SK-N-SH (cell line): ENCODE measurements around the gene GALNS. TPM values are rescaled to one million over a fixed set of nuclear protein-coding genes. Genes with fewer than 3 reads are reported as not detected.

ENCODE experiments used
- CTCF ChIA-PET: fragments of 300-600, 350-600 bp; formaldehyde crosslinking; extraction: SDS; loops from one replicate; lab custom pipeline; 2021; lab: Yijun Ruan, JAX
- POLR2A ChIA-PET: fragments of 350-600 bp; sonication (Branson Sonifier 250); formaldehyde crosslinking; extraction: SDS; loops from one replicate; lab custom pipeline; 2020; ENCODE audit warnings: antibody characterized with exemption, inconsistent platforms; lab: Yijun Ruan, JAX
- DNase-seq: peaks from one replicate; pipeline ENCODE4 v3.0.0; 2012
- H2AFZ ChIP-seq: fragments of 200-600 bp; sonication (generic); 2 replicates; pipeline ENCODE4 v1.8.1; 2016; ENCODE audit warnings: antibody characterized with exemption, mild to moderate bottlenecking, low read depth
- H3F3A ChIP-seq: fragments of 200-600 bp; sonication (generic); replicated peaks from 2 replicates; pipeline ENCODE3; 2016; ENCODE audit warnings: antibody characterized with exemption, mild to moderate bottlenecking; ENCODE audit not compliant: insufficient read depth
- H3K27ac ChIP-seq, 2 experiments: fragments of 200-500 bp in 1 of 2; fragments of 200-600 bp in 1 of 2; sonication (Bioruptor generic) in 1 of 2; sonication (generic), shearing (Covaris generic) in 1 of 2; 2 replicates each; pipeline versions ENCODE4 v1.5.1 to v1.6.1; 2014 to 2016; ENCODE audit warnings: low read depth in 2 of 2, inconsistent platforms in 1 of 2, low read length in 1 of 2, mild to moderate bottlenecking in 1 of 2, mixed read lengths in 1 of 2
- H3K27me3 ChIP-seq: fragments of 200-600 bp; sonication (generic), shearing (Covaris generic); 2 replicates; pipeline ENCODE4 v1.6.1; 2016; ENCODE audit warnings: mixed run types; ENCODE audit not compliant: insufficient read depth
- H3K36me3 ChIP-seq, 2 experiments: fragments of 200-500 bp in 1 of 2; fragments of 200-600 bp in 1 of 2; sonication (Bioruptor generic) in 1 of 2; sonication (generic) in 1 of 2; replicated peaks in 1 of 2; 2 replicates each; pipeline versions ENCODE3 to v1.5.1; 2014 to 2016; ENCODE audit warnings: low read length in 1 of 2, mild to moderate bottlenecking in 1 of 2; ENCODE audit not compliant: insufficient read depth in 2 of 2, control insufficient read depth in 1 of 2
- H3K4me1 ChIP-seq, 2 experiments: fragments of 200-500 bp in 1 of 2; fragments of 200-600 bp in 1 of 2; sonication (Bioruptor generic) in 1 of 2; sonication (generic), shearing (Covaris generic) in 1 of 2; 2 replicates each; pipeline versions ENCODE4 v1.5.1 to v1.6.1; 2014 to 2016; ENCODE audit warnings: low read depth in 1 of 2, low read length in 1 of 2, mixed run types in 1 of 2; ENCODE audit not compliant: insufficient read depth in 2 of 2, control insufficient read depth in 1 of 2
- H3K4me2 ChIP-seq: fragments of 200-600 bp; sonication (generic), shearing (Covaris generic); 2 replicates; pipeline ENCODE4 v1.6.1; 2017; ENCODE audit warnings: mixed run types
- H3K4me3 ChIP-seq, 2 experiments: fragments of 200-500 bp in 1 of 2; fragments of 200-600 bp in 1 of 2; sonication (Bioruptor generic) in 1 of 2; sonication (generic), shearing (Covaris generic) in 1 of 2; 2 replicates each; pipeline versions ENCODE4 v1.5.1 to v1.8.1; 2014 to 2016; ENCODE audit warnings: low read depth in 2 of 2, inconsistent platforms in 1 of 2, low read length in 1 of 2, mild to moderate bottlenecking in 1 of 2, mixed read lengths in 1 of 2, moderate library complexity in 1 of 2
- H3K79me2 ChIP-seq: fragments of 200-600 bp; sonication (generic); 2 replicates; pipeline ENCODE4 v1.8.1; 2017; ENCODE audit warnings: mild to moderate bottlenecking; ENCODE audit not compliant: insufficient read depth
- H3K9ac ChIP-seq: fragments of 200-600 bp; sonication (generic); 2 replicates; pipeline ENCODE4 v1.6.1; 2017; ENCODE audit warnings: mixed run types
- H3K9me2 ChIP-seq: fragments of 200-600 bp; sonication (generic); 2 replicates; pipeline ENCODE4 v1.6.1; 2017; ENCODE audit warnings: mixed run types
- H3K9me3 ChIP-seq: fragments of 200-600 bp; sonication (generic); 2 replicates; pipeline ENCODE4 v1.6.1; 2017; ENCODE audit warnings: mixed run types, mild to moderate bottlenecking, moderate library complexity
- H4K20me1 ChIP-seq: fragments of 200-600 bp; sonication (generic); 2 replicates; pipeline ENCODE4 v1.6.1; 2017; ENCODE audit warnings: mild to moderate bottlenecking, mixed run types; ENCODE audit not compliant: insufficient read depth
- CHD2 ChIP-seq: fragments of 150-350 bp; IDR thresholded peaks from 2 replicates; pipeline ENCODE4 v1.6.1; 2018; ENCODE audit warnings: low read length; ENCODE audit not compliant: partially characterized antibody
- EZH2phosphoT487 ChIP-seq: fragments of 200-600 bp; sonication (generic); IDR thresholded peaks from 2 replicates; pipeline ENCODE4 v1.6.1; 2017; ENCODE audit warnings: low read depth, mixed run types, mild to moderate bottlenecking, antibody characterized with exemption, moderate library complexity, borderline replicate concordance
- FOSL2 ChIP-seq: IDR thresholded peaks from 2 replicates; pipeline ENCODE4 v1.4.0; 2012; ENCODE audit warnings: low read depth, mild to moderate bottlenecking, moderate library complexity, borderline replicate concordance
- FOXM1 ChIP-seq: IDR thresholded peaks from 2 replicates; pipeline ENCODE4 v1.4.0; 2012; ENCODE audit warnings: low read depth, mild to moderate bottlenecking
- GABPA ChIP-seq: IDR thresholded peaks from 2 replicates; pipeline ENCODE4 v1.4.0; 2012; ENCODE audit warnings: low read depth, mild to moderate bottlenecking
- IRF3 ChIP-seq: fragments of 150-350 bp; IDR thresholded peaks from 2 replicates; pipeline ENCODE4 v1.6.1; 2016; ENCODE audit warnings: mild to moderate bottlenecking, low read depth, low read length
- JUND ChIP-seq: IDR thresholded peaks from 2 replicates; pipeline ENCODE4 v1.4.0; 2012
- MEF2A ChIP-seq: IDR thresholded peaks from 2 replicates; pipeline ENCODE4 v1.4.0; 2012; ENCODE audit warnings: low read depth, borderline replicate concordance
- MXI1 ChIP-seq: IDR thresholded peaks from 2 replicates; pipeline ENCODE4 v1.6.1; 2012; ENCODE audit warnings: mild to moderate bottlenecking, low read depth, low read length, improper control_type of control experiment
- POLR2AphosphoS5 ChIP-seq: IDR thresholded peaks from 2 replicates; pipeline ENCODE4 v1.6.1; 2012; ENCODE audit warnings: low read depth, low read length
- RAD21 ChIP-seq: IDR thresholded peaks from 2 replicates; pipeline ENCODE4 v1.6.1; 2012; ENCODE audit warnings: mild to moderate bottlenecking, low read length
- REST ChIP-seq: IDR thresholded peaks from 2 replicates; pipeline ENCODE4 v1.6.1; 2012; ENCODE audit warnings: mild to moderate bottlenecking, low read depth, low read length, moderate library complexity
- RFX5 ChIP-seq: IDR thresholded peaks from 2 replicates; pipeline ENCODE4 v1.6.1; 2012; ENCODE audit warnings: mild to moderate bottlenecking, improper control_type of control experiment, low read length
- SMC3 ChIP-seq: IDR thresholded peaks from 2 replicates; pipeline ENCODE4 v1.6.1; 2012; ENCODE audit warnings: low read depth, low read length, improper control_type of control experiment
- TEAD4 ChIP-seq: IDR thresholded peaks from 2 replicates; pipeline ENCODE4 v1.4.0; 2012; ENCODE audit warnings: mild to moderate bottlenecking, borderline replicate concordance; ENCODE audit not compliant: insufficient read depth
- WGBS: methylation state at CpG from one replicate; pipeline ENCODE4 v1.1.6; 2017; ENCODE audit warnings: low lambda C conversion rate; 5-methylcytosine and 5-hydroxymethylcytosine counted together
- polyA plus RNA-seq, 3 experiments: library from polyadenylated mRNA; depleted of rRNA; stranded (reverse); fragments of >200 nt; gene quantifications; 2 replicates each; pipeline ENCODE4 v1.2.3, GENCODE V29; 2012

The GALNS gene
- polyA plus RNA-seq, 1 of the 3 experiments (the other 2 are of a cell fraction) = 16.5 TPM

GRCh38 chr16:88857728-88858339, 1.1 kb upstream of the GALNS start (continued):
- TF ChIP-seq REST (no peak), RAD21 (peak; percentile 59), FOSL2 (no peak), FOXM1 (no peak), GABPA (no peak), CHD2 (peak; percentile 21), EZH2phosphoT487 (no peak), RFX5 (no peak), TEAD4 (no peak)

DNA sequence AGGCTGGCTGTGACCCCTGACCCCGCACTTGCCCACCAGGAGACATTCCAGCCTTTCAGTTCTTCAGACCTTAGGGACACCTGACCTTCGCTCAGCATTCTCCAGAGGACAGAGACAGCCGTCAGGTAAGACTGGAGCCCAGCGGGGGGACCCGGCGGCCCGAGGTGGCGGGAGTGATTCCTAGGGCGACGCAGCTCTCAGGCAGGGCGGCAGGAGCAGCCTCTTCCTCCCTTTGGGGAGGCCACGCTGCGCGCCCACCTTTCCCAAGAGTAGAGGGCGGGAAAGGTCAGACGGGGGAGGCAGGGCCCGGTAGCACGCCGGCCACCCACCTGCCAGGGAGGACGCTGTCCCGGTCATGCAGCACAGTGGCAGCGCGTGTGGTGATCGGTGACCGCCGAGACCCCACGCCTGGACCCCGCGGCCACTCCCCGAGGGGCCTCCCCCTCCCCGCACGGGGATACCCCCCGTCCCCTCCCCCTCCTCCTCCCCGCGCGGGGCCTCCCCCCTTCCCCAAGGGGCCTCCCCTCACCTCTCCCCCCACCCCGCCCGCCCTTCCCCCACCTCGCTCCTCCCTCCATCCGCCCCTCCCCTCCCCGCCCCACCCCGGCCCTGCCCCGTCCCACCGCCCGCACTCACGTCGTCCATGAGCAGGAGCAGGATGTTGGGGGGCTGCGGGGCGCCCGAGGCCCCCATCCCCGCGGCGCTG, 472 bp downstream of the GALNS start:
- H2AFZ ChIP-seq = no peak overlapping the region
- peak overlapping the region; percentile 90 to 98 for H3K4me3 ChIP-seq
- peak overlapping the region in 1 of 2 experiments; percentile 69; a peak in 1 of 4 replicates for H3K27ac ChIP-seq
- peak overlapping the region; percentile 99 for H3K4me2 ChIP-seq
- H3K4me1 ChIP-seq = peaks cover 5 to 15% of the 10 kb centered on the region in 2 experiments; a peak in 1 of 4 replicates
- no peaks in the 10 kb centered on the region for H3K9me2 ChIP-seq
- CTCF ChIA-PET = interaction anchor here (0.8 to 3.1 kb wide), 15 partner anchors 10 to 360 kb away, joined by 3 to 42 read pairs (median 5); partner anchors contain the start of genes APRT and PABPN1L
- DNase-seq = no peak
- POLR2A ChIA-PET = no interaction called here
- H3F3A ChIP-seq = peaks cover 12% of the 10 kb centered on the region
- peaks cover 3 to 28% of the 10 kb centered on the region in 2 experiments for H3K36me3 ChIP-seq
- H3K79me2 ChIP-seq = peaks cover 20% of the 10 kb centered on the region
- no peaks in the 10 kb centered on the region for H3K9me3 ChIP-seq
- no peak for TF ChIP-seq CHD2
- TF ChIP-seq MEF2A = no peak
- TF ChIP-seq MXI1 = no peak
- TF ChIP-seq IRF3 = no peak
- TF ChIP-seq POLR2AphosphoS5 = no peak
- no peak for TF ChIP-seq REST
- no peak for TF ChIP-seq JUND
- TF ChIP-seq SMC3 = no peak
- H4K20me1 ChIP-seq = 0 out of 2 replicates have a peak, but pooled peaks cover 11% of the 10 kb centered on the region
- H3K27me3 ChIP-seq = no peaks in the 10 kb centered on the region
- H3K9ac ChIP-seq = peak overlapping the region; percentile 85; the same call in 1 of the 2 replicates
- 14% methylated on average over 41 of the region's 53 CpGs for WGBS
